GM21786 (cell line): ENCODE measurements around the gene TUBGCP2.
A peak's percentile ranks its signal among the peaks of the same experiment; 100 is the strongest.

Source experiments
- ATAC-seq: cut with Tn5 transposase; IDR thresholded peaks from one replicate; pipeline ENCODE4 v1.9.1; 2021; ENCODE audit not compliant: unreplicated experiment

The TUBGCP2 gene

GRCh38 chr10:133342942-133343341 lies 34.3 kb upstream of the TUBGCP2 start:
- no peak for ATAC-seq

- no peak for ATAC-seq
Measured at GRCh38 chr10:133341983-133342382, 33.3 kb upstream of the TUBGCP2 start.

GRCh38 chr10:133339708-133340380 lies 31.2 kb upstream of the TUBGCP2 start:
- no peak for ATAC-seq

GRCh38 chr10:133338080-133339071 lies 29.7 kb upstream of the TUBGCP2 start:
- no peak for ATAC-seq

- ATAC-seq: no peak
Measured at GRCh38 chr10:133337370-133337725, 28.7 kb upstream of the TUBGCP2 start.

- ATAC-seq: no peak
Measured at GRCh38 chr10:133336577-133337369, 28.1 kb upstream of the TUBGCP2 start, which contains the start of gene CALY. Gene CALY (minus strand): TSS chr10:133336896. CDS start chr10:133328989, 7,907 bp downstream.

- no peak for ATAC-seq
Measured at GRCh38 chr10:133336118-133336576, 27.5 kb upstream of the TUBGCP2 start.

GRCh38 chr10:133335246-133336117 lies 26.8 kb upstream of the TUBGCP2 start:
- no peak for ATAC-seq

GRCh38 chr10:133334503-133335245 lies 26.0 kb upstream of the TUBGCP2 start:
- ATAC-seq: no peak

GRCh38 chr10:133332936-133333699 lies 24.4 kb upstream of the TUBGCP2 start:
- no peak for ATAC-seq

GRCh38 chr10:133329491-133330202 lies 21.0 kb upstream of the TUBGCP2 start:
- ATAC-seq: peak; percentile 89

GRCh38 chr10:133328358-133329343 lies 20.0 kb upstream of the TUBGCP2 start:
- ATAC-seq: no peak

- ATAC-seq: no peak
Measured at GRCh38 chr10:133327651-133328357, 19.1 kb upstream of the TUBGCP2 start.

- ATAC-seq: no peak
Measured at GRCh38 chr10:133326745-133327650, 18.3 kb upstream of the TUBGCP2 start.

- no peak for ATAC-seq
Measured at GRCh38 chr10:133326223-133326551, 17.5 kb upstream of the TUBGCP2 start.
